GM21447 (cell line): ENCODE measurements around the gene SEMA4D.
"Not testable (repeated sequence)": the region's sequence is repeated elsewhere in the genome, so short reads cannot be mapped to it uniquely, and the experiment has no call there.

Experiments used
- ATAC-seq: cut with Tn5 transposase; IDR thresholded peaks from one replicate; pipeline ENCODE4 v1.9.1; 2021; ENCODE audit not compliant: unreplicated experiment

SEMA4D gene

GRCh38 chr9:89374176-89374575 is 123.7 kb downstream of the SEMA4D start:
- ATAC-seq: no peak

GRCh38 chr9:89372979-89373378 is 124.9 kb downstream of the SEMA4D start:
- no peak for ATAC-seq

- no peak for ATAC-seq
Observed at GRCh38 chr9:89372230-89372816, 125.6 kb downstream of the SEMA4D start.

- not testable (repeated sequence) for ATAC-seq
Observed at GRCh38 chr9:89371791-89372190, 126.1 kb downstream of the SEMA4D start.

- ATAC-seq: no peak
Observed at GRCh38 chr9:89370593-89370992, 127.3 kb downstream of the SEMA4D start.

GRCh38 chr9:89368978-89369377 is 128.9 kb downstream of the SEMA4D start:
- ATAC-seq: no peak

GRCh38 chr9:89368550-89368949 is 129.4 kb downstream of the SEMA4D start:
- no peak for ATAC-seq

GRCh38 chr9:89367726-89368437 is 130.0 kb downstream of the SEMA4D start:
- no peak for ATAC-seq

- ATAC-seq: no peak
Observed at GRCh38 chr9:89367281-89367680, 130.6 kb downstream of the SEMA4D start.

- ATAC-seq: no peak
Observed at GRCh38 chr9:89366711-89367110, 131.2 kb downstream of the SEMA4D start.

GRCh38 chr9:89365532-89365912 is 132.4 kb downstream of the SEMA4D start:
- no peak for ATAC-seq

- no peak for ATAC-seq
Observed at GRCh38 chr9:89364666-89365531, 133.0 kb downstream of the SEMA4D start.

GRCh38 chr9:89363921-89364665 is 133.8 kb downstream of the SEMA4D start:
- no peak for ATAC-seq

- ATAC-seq: no peak
Observed at GRCh38 chr9:89363311-89363670, 134.6 kb downstream of the SEMA4D start.

- ATAC-seq: no peak
Observed at GRCh38 chr9:89362647-89363310, 135.1 kb downstream of the SEMA4D start.

GRCh38 chr9:89361816-89362646 is 135.9 kb downstream of the SEMA4D start:
- no peak for ATAC-seq

- no peak for ATAC-seq
Observed at GRCh38 chr9:89361031-89361430, 136.9 kb downstream of the SEMA4D start.

- no peak for ATAC-seq
Observed at GRCh38 chr9:89360465-89360864, 137.4 kb downstream of the SEMA4D start.

- ATAC-seq: no peak
Observed at GRCh38 chr9:89359751-89360261, 138.1 kb downstream of the SEMA4D start.

- ATAC-seq: no peak
Observed at GRCh38 chr9:89358985-89359384, 138.9 kb downstream of the SEMA4D start.
